NB4 (cell line): ENCODE measurements around the gene PDE6C.

Experiments
- POLR2A ChIP-seq: IDR thresholded peaks from 2 replicates; pipeline ENCODE4 v1.6.1; 2011; ENCODE audit warnings: mild to moderate bottlenecking; ENCODE audit not compliant: insufficient read length; ENCODE audit errors: extremely low read depth
- TF ChIP-seq, protein P1 (sequence below): IDR thresholded peaks from 2 replicates; pipeline ENCODE4 v1.6.1; 2011; ENCODE audit warnings: low read depth, low read length

DNA sequence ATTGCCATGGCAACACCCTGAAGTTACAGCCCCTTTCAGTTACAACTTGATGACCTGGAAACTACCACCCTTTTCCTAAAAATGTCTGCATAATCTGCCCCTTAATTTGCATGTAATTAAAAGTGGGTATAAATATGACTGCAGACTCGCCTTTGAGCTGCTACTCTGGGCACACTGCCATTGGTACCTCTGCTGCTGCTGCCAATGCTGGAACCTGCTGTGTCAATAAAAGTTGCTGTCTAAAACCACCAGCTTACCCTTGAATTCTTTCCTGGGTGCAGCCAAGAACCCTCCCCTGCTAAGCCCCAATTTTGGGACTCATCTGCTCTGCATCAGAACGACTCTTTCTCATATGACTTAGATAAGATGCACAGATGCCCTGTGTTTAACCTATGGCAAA is 100.3 kb downstream of the PDE6C start:
- TF ChIP-seq, protein P1, sequence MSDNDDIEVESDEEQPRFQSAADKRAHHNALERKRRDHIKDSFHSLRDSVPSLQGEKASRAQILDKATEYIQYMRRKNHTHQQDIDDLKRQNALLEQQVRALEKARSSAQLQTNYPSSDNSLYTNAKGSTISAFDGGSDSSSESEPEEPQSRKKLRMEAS: no peak
- no peak for TF ChIP-seq POLR2A
